Ovary (tissue), 9 donors: Measurements from ENCODE around the gene ASIC4. TPM values are rescaled to one million over a fixed set of nuclear protein-coding genes. Genes with fewer than 3 reads are reported as not detected.
A peak's percentile ranks its signal among the peaks of the same experiment; 100 is the strongest.

Source experiments
- DNase-seq, 5 donors: peaks; one replicate each; pipeline ENCODE4 v3.0.0-alpha.2; 2019 to 2020
- H3K27ac ChIP-seq, 2 donors: fragments of 200-600 bp; one replicate each; pipeline versions ENCODE4 v1.5.1 to v1.8.0; 2019 to 2022
- H3K27me3 ChIP-seq: fragments of 200-600 bp; one replicate; pipeline ENCODE4 v1.8.0; 2022
- H3K36me3 ChIP-seq: fragments of 200-600 bp; sonication (generic); one replicate; pipeline ENCODE4 v1.5.1; 2019
- H3K4me1 ChIP-seq: one replicate; pipeline ENCODE4 v1.8.1; 2013; ENCODE audit warnings: mild to moderate bottlenecking, moderate library complexity; ENCODE audit not compliant: insufficient read depth
- H3K4me3 ChIP-seq: fragments of 200-600 bp; sonication (generic); one replicate; pipeline ENCODE4 v1.5.1; 2017
- H3K9me3 ChIP-seq, 2 donors: fragments of 200-600 bp in 1 of 2; sonication (generic) in 1 of 2; one replicate each; pipeline versions ENCODE4 v1.5.1 to v1.8.1; 2013 to 2019; ENCODE audit warnings: mild to moderate bottlenecking in 1 of 2, moderate library complexity in 1 of 2
- CTCF ChIP-seq, 3 donors: fragments of 450-650 bp in 2 of 3; fragments of 200-600 bp in 1 of 3; IDR thresholded peaks; one replicate each; pipeline versions ENCODE4 v1.5.1 to v1.8.0; 2016 to 2022; ENCODE audit warnings: antibody characterized with exemption in 3 of 3, mild to moderate bottlenecking in 1 of 3
- EP300 ChIP-seq: sonication (generic); formaldehyde crosslinking; IDR thresholded peaks from one replicate; pipeline ENCODE4 v1.6.1; 2017; ENCODE audit warnings: antibody characterized with exemption
- POLR2A ChIP-seq: fragments of 450-650 bp; IDR thresholded peaks from one replicate; pipeline ENCODE4 v1.6.1; 2017; ENCODE audit warnings: antibody characterized with exemption, mild to moderate bottlenecking, moderate library complexity
- WGBS, 3 donors: extraction: QIAGEN DNeasy Blood & Tissue Kit in 1 of 3; methylation state at CpG; one replicate each; pipeline versions ENCODE4 v1.1.5 to v1.1.7; 2013 to 2017; 5-methylcytosine and 5-hydroxymethylcytosine counted together
- intact Hi-C, 4 donors: fragments of 100-400 bp; cut with DNase I; formaldehyde crosslinking; loops; one replicate each; pipeline versions ENCODE4 v1.11.0 to v1.15.1; 2022 to 2023
- polyA plus RNA-seq, 2 donors: library from polyadenylated mRNA; stranded (reverse); fragments of 200-250 nt in 1 of 2; fragments of 350-450 nt in 1 of 2; fragmentation: Illumina TruSeq in 1 of 2; extraction: RNeasy Lipid Tissue Mini Kit (QIAGEN cat#74804) in 1 of 2; gene quantifications; one replicate each; pipeline ENCODE4 v1.2.3, GENCODE V29; 2013 to 2014
- total RNA-seq, 7 donors: library from RNA; depleted of rRNA in 2 of 7; stranded (reverse); fragments of >200 nt in 2 of 7; fragmentation: NEBNext Ultra II Directional in 3 of 7; extraction: Animal tissue kit (Norgen Biotek cat#: 25700) in 3 of 7; gene quantifications; one replicate each; pipeline versions ENCODE4 v1.1.0 to v1.2.4, GENCODE V29; 2016 to 2023
- donor health status: DM: no; HTN: no; CAD: no; lungs with moderate emphysema.
- donor health status: DM: no; HTN: no; CAD: no.
- donor health status: Bipolar disorder and iron deficiency.
- donor health status: DM: yes; HTN: yes; CAD: no.
- donor health status: DM: no; HTN: no; CAD: no.
- donor health status: DM: yes; HTN: yes; CAD: no.

ASIC4 gene
- total and polyA plus RNA-seq, 9 donors, result 0.05 to 0.28 (median 0.17) TPM; not detected in 5

- Histone ChIP-seq H3K9me3 (no peaks in the 10 kb centered on the region), H3K27me3 (no peaks in the 10 kb centered on the region), H3K27ac (no peak overlapping the region), H3K4me1 (no peaks in the 10 kb centered on the region), H3K4me3 (no peak overlapping the region), H3K36me3 (no peaks in the 10 kb centered on the region)
- TF ChIP-seq EP300, result no peak
- TF ChIP-seq POLR2A, result no peak
- no peak for TF ChIP-seq CTCF (IDR thresholded peaks at IDR 0.05)
- intact Hi-C loops, result no loop called here
- DNase-seq, result no peak
- 61 to 66% (median 65%) methylated on average over 10 of the region's 10 CpGs for WGBS, 3 donors
Measured at GRCh38 chr2:219517954-219518778, 3.9 kb downstream of the ASIC4 start.

- Histone ChIP-seq H3K4me1 (no peaks in the 10 kb centered on the region), H3K27me3 (no peaks in the 10 kb centered on the region), H3K4me3 (no peak overlapping the region), H3K36me3 (no peaks in the 10 kb centered on the region), H3K9me3 (no peaks in the 10 kb centered on the region), H3K27ac (no peak overlapping the region)
- DNase-seq, result no peak
- intact Hi-C loops, result no loop called here
- TF ChIP-seq POLR2A, result no peak
- TF ChIP-seq CTCF (IDR thresholded peaks at IDR 0.05), result no peak
- TF ChIP-seq EP300, result no peak
- 92 to 93% (median 92%) methylated on average over 9 of the region's 9 CpGs for WGBS, 3 donors
Measured at GRCh38 chr2:219519526-219519916, 5.2 kb downstream of the ASIC4 start.

- Histone ChIP-seq H3K9me3 (no peaks in the 10 kb centered on the region), H3K4me3 (no peak overlapping the region), H3K27me3 (no peaks in the 10 kb centered on the region), H3K4me1 (no peaks in the 10 kb centered on the region), H3K36me3 (no peaks in the 10 kb centered on the region), H3K27ac (no peak overlapping the region)
- 69 to 71% (median 70%) methylated on average over 8 of the region's 8 CpGs for WGBS, 3 donors
- intact Hi-C loops, result loop anchor here in 3 of 4 donors (5.0 to 10.0 kb wide), 3 partner anchors 45 to 245 kb away; partner anchors contain the start of gene DNAJB2 (in 2 of the 3)
- no peak for DNase-seq
- TF ChIP-seq CTCF (IDR thresholded peaks at IDR 0.05) (no peak), POLR2A (no peak), EP300 (no peak)
Measured at GRCh38 chr2:219520079-219520478, 5.8 kb downstream of the ASIC4 start.

GRCh38 chr2:219521066-219521880 lies 7.0 kb downstream of the ASIC4 start:
- Histone ChIP-seq H3K4me1 (no peaks in the 10 kb centered on the region), H3K36me3 (no peaks in the 10 kb centered on the region), H3K27me3 (no peaks in the 10 kb centered on the region), H3K9me3 (no peaks in the 10 kb centered on the region), H3K27ac (no peak overlapping the region), H3K4me3 (no peak overlapping the region)
- TF ChIP-seq CTCF (IDR thresholded peaks at IDR 0.05) (peak in 2 of 3 donors; percentile 44 to 48), POLR2A (no peak)
- no peak for DNase-seq
- intact Hi-C loops, result loop anchor here in 3 of 4 donors (5.0 to 10.0 kb wide), 3 partner anchors 46 to 246 kb away; partner anchors contain the start of gene DNAJB2 (in 2 of the 3)
- WGBS, 3 donors, result 19 to 28% (median 23%) methylated on average over 14 of the region's 14 CpGs
